OCI-LY1 (cell line): ENCODE measurements around the gene FCSK.

ENCODE experiments used
- EZH2 ChIP-seq: fragments of 200-600 bp; sonication (generic), shearing (Covaris generic); IDR thresholded peaks from 2 replicates; pipeline ENCODE4 v1.8.0; 2017; ENCODE audit warnings: borderline replicate concordance, mixed run types, mild to moderate bottlenecking, antibody characterized with exemption, low read length, moderate library complexity, mixed read lengths
- TF ChIP-seq, protein P1 (sequence below): fragments of 200-600 bp; sonication (generic), shearing (Covaris generic); IDR thresholded peaks from 2 replicates; pipeline ENCODE4 v1.5.1; 2017; ENCODE audit warnings: mild to moderate bottlenecking, antibody characterized with exemption, low read length, moderate library complexity, mixed read lengths

DNA sequence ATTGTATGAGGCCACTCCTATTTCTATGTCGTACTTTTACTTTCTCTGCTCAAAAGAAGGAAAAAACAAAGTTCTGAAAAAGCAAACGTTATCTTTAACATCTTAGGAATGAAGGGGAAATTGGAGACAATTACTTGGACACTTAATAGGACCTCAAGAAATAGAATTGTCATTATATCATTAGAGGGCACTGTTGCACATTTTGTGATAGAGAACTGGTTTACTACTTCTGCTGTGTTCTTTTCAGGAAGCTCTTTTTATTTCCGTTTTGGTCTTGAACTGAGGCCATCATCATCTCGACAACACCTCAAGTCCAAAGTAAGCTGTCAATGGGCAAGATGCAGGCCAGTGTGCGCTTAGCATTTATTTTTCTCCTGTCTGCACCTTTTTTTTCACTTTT lies 54.4 kb downstream of the FCSK start:
- TF ChIP-seq, protein P1, sequence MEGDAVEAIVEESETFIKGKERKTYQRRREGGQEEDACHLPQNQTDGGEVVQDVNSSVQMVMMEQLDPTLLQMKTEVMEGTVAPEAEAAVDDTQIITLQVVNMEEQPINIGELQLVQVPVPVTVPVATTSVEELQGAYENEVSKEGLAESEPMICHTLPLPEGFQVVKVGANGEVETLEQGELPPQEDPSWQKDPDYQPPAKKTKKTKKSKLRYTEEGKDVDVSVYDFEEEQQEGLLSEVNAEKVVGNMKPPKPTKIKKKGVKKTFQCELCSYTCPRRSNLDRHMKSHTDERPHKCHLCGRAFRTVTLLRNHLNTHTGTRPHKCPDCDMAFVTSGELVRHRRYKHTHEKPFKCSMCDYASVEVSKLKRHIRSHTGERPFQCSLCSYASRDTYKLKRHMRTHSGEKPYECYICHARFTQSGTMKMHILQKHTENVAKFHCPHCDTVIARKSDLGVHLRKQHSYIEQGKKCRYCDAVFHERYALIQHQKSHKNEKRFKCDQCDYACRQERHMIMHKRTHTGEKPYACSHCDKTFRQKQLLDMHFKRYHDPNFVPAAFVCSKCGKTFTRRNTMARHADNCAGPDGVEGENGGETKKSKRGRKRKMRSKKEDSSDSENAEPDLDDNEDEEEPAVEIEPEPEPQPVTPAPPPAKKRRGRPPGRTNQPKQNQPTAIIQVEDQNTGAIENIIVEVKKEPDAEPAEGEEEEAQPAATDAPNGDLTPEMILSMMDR = peak; percentile 55
- no peak for TF ChIP-seq EZH2
